ENCODE results near the gene TMEM143.
"Not testable (repeated sequence)": the region's sequence is repeated elsewhere in the genome, so short reads cannot be mapped to it uniquely, and the experiment has no call there.

Gene TMEM143

DNA sequence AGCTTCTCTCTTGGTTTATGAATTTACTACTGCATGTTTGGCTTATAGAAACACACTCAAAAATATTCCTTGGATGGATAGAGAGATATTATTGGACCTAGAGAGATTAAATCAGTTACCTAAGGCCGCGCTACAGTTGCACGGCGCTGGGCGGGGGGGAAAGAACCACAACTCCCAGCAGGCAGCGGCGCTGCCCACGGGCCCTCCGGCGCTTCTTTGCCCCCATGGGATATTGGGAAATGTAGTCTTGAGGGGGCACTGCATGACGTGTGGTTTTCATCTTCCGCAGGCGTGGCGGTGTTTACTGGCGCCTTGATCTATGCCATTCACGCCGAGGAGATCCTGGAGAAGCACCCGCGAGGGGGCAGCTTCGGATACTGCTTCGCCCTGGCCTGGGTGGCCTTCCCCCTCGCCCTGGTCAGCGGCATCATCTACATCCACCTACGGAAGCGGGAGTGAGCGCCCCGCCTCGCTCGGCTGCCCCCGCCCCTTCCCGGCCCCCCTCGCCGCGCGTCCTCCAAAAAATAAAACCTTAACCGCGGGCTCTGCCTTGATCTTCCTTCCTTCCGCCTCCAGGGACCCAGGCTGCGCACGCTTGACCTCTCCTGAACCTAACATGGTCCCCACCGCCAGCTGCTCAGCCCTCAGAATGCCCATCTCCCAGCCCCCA is 33.6 kb downstream of the TMEM143 start:
- no peak for DNase-seq (ENCODE audit: low read depth)

DNA sequence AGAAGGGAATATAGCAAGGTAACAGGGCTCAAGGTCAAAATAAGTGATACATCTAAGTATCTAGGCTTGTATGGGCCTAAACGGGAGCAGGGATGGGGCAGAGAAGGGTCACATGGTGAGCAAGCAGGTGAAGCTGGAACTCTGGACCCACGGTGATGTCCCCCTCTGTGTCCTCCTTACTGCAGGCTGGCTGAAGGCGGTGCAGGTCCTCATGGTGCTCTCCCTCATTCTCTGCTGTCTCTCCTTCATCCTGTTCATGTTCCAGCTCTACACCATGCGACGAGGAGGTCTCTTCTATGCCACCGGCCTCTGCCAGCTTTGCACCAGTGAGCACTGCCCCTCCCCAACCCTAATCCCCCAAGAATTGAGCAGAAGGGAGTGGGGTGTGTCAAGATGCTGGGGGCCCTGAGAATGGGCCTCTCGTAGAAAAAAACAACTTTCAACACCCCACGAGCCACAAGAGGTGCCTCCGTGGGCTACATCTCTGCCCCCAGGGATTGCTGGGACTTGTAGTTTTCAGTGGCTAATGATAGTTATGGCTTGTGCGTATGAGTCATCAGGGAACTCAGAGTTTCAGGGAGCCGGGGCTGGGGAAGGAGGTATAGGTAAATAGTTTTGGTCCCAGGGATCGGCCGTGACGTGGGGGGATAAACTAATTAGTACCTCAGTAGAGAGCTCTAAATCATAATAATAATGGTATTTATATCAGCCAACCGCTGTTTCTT is 34.4 kb downstream of the TMEM143 start:
- DNase-seq (ENCODE audit: low read depth), result no peak

DNA sequence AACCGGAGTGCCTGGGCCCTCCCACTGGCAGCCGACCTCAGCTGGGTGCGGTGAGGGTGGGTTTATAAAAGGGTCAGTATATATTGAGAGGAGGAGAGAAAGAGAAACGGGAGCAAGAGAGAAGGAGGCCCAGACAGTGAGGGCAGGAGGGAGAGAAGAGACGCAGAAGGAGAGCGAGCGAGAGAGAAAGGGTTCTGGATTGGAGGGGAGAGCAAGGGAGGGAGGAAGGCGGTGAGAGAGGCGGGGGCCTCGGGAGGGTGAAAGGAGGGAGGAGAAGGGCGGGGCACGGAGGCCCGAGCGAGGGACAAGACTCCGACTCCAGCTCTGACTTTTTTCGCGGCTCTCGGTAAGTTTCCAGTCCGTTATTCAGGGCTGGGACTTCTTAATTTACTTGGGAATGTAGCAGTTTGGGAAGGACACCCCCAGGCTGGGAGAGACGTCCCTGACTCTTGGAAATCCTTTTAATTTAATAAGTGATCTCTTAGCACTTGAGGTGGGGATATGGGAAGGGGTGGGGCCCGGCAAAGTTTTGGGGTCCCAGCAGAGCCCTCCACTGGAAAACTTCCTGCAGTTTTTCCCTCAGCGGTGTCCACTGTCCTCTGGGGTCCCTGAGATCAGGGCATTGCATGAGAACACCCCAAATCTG is 38.4 kb downstream of the TMEM143 start, which contains the start of gene EMP3:
EMP3 (plus strand) TSS at position 288 of the 646 bp plus-strand sequence. CDS start 1,293 bp downstream, outside the sequence.
- DNase-seq (ENCODE audit: low read depth), result peak; percentile 93

DNA sequence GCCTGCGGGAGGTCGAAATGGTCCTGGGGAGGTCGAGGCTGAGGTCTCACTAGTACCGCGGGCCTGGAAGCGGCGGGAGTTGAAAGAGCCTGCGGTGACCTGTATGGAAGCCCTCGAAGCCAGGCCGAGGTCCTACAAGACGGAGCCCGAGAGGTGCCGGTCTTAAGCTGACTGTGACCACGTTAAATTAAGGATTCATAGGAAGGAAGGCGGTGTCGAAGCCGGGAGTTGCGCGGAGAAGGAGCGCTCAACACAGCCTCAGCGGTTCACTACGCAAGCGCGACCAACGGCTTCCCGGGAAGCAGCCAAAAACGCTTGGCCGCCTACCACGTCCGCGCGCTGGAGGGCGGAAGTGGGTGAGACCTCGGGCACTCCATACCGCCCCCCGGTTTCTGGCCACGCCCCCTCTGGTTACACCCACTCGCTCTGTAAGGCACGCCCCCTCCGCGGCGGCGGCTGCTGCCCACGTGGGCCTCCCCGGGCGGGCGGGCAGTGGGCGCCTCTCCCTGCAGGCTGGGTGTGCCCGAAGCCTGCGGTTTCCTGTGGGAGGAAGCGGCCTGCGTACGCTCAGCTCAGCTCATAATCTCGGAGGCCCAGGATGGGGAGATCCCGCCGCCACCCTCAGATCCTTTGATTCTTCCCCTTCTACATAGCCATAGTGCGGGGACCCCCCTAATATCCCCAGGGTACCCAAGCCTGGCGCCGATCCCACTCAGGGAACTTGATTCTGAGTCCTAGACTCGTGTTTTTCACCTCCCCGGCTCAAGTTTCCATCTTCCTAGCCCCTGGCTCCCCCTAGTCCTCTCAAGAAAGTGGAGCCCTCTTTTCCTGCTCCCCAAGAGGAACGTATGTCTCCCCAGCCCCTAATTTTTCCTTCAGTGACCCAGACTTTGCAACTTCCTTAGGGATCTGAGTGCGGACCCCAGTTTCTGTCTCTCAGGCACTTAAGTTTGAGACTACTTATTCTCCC is 41.8 kb downstream of the TMEM143 start:
- peak; percentile 99 for DNase-seq (ENCODE audit: low read depth)

DNA sequence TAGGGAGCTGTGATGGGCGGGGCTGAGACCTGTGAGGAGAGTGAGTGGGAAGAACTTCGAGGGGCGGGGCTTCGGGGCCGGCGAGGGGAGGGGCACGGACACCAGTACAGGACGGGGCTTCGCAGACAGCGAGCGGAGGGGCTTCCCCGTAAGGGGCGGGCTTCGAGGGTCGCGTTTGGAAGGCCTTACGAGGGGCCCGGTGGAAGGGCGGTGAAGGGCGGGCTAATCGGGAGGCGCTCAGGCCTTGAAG is 42.4 kb downstream of the TMEM143 start:
- peak; percentile 77 for DNase-seq (ENCODE audit: low read depth)

DNA sequence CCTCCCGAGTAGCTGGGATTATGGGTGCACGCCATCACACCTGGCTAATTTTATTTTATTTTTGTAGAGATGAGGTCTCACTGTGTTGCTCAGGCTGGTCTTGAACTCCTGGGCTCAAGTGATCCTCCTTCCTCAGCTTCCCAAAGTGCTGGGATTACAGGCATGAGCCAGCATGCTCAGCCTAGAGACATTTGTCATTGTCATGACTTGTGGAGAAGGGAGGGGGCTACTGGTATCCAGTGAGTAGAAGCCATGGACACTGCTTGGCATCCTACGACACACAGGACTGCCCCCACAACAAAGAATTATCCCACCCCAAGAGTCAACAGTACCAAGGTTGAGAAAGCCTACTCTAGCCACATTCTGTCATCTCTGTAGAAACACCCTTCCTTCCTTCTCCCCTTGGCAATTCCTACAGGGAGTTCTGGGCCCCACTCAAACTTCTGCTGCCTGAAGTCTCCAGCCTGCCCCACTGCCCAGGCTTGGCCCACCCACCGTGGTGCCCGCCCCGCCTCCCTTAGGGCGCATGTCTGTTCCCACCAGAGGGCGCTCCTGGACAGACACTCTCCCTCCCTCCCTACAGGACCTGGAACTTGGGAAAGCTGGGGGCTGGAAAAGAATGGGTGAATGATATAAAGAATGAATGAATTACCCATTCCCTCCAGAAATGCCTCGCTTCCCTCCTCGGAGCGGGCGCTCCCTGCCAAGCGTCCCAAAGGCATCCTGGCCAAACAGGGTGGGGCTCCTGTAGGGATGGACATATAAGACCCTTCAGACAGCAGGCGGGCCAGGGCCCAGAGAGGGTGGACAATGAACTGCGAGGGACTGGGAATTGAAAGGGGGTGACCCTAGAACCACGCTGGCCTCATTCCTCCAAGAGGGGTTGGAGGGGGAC is 43.8 kb downstream of the TMEM143 start:
- peak; percentile 68 for DNase-seq (ENCODE audit: low read depth)

DNA sequence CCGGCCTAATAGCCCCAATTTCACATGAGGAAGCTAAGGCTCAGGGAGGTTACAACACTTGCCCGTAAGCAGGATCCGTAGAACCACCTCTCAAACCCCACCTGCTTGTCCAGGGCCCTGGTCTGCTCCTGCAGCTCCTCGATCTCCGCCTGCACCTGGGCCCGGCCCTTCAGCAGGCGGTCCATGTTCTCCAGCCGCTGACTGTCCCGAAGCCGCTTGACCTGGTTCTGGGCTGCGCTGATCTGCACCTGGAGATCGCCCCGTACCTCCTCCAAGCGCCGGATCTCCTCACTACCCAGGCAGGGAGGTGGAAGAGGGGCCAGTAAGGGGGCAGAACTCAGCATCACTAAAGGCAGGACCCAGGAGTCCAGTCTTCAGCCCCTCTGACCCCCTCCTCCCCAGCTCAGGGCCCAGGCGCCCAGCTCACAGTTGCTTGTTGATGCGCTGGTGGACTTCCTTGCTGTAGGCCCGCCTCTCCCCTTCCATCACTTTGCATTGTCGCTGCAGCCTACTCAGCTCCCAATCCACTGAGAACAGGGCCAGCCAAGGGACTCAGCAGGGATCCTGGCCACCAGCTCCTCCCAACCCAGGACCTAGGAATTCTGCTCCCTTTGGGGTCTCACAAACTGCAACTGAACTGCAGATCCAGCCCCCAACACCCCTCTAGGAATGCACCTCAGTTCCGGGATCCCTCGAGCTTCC is 45.3 kb downstream of the TMEM143 start:
- no peak for DNase-seq (ENCODE audit: low read depth)

DNA sequence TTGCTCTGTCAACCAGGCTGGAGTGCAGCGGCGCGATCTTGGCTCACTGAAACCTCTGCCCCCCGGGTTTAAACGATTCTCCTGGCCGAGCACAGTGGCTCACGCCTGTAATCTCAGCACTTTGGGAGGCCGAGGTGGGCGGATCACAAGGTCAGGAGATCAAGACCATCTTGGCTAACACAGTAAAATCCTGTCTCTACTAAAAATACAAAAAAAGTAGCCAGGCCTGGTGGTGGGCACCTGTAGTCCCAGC is 46.1 kb downstream of the TMEM143 start:
- DNase-seq (ENCODE audit: low read depth), result not testable (repeated sequence)

DNA sequence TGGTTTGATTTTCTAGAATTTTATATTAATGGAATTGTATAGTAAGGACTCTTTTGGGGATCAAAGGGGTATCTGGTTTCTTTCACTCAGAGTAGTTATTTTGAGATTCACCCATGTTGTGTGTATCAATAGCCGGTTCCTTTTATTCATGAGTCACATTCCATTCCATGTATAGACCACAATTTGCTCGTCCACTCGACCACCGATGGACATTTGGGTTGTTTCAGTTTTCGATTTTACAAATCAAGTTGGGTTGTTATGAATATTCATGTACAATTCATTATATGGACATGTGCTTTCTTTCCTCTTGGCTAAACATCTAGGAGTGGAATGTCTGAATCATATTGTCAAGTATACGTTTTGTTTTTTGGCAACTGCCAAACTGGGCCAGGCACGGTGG is 48.0 kb downstream of the TMEM143 start:
- DNase-seq (ENCODE audit: low read depth), result no peak

DNA sequence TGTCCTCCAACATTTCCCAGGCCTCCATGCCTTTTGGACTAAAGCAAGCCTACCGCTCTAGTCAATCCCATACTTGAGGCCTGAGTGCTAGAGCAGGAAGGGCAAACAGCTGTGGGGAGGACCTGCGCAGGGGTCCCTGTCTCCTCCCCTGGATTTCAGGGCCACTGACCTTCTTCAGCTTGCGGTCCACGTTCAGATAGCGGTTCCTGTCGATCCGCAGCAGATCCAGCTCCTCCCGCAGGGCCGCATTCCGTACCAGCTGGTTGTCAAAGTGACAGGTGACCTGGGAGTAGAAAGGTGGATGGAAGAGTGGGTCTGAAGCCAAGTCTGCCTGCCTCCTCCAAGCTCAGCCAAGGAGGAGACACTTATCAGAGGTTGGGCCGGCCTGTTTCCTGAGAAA is 52.4 kb downstream of the TMEM143 start:
- DNase-seq (ENCODE audit: low read depth), result no peak

DNA sequence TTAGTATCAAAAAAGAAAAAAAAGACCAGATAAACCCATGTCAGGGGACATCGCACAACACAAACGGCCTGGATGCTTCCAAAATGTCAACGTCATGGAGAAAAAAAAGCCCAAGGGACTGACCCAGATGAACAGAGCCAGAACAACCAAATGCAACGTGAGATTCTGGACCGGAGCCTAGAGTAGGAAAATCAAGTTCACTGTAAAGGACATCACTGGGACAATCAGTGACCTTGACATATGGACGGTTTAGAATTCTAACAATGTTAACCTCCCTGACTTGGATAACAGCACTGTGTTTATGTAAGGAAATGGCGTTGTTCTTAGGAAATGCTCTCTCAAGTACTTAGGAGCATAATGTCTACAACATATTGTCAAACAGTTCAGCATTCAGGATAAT is 53.5 kb downstream of the TMEM143 start:
- no peak for DNase-seq (ENCODE audit: low read depth)

DNA sequence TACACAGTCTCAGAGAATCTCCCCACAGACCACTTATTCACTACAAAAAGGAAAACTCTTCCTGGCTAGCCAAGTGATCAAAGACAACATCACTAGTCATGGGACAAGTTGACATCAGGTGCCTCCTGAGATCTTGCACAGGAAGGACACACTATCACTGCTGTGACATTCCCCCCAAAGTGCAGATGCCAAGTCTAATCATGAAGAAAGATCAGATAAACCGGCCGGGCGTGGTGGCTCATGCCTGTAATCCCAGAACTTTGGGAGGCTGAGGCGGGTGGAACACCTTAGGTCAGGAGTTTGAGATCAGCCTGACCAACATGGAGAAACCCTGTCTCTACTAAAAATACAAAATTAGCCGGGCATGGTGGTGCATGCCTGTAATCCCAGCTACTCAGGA is 54.0 kb downstream of the TMEM143 start:
- DNase-seq (ENCODE audit: low read depth), result not testable (repeated sequence)

DNA sequence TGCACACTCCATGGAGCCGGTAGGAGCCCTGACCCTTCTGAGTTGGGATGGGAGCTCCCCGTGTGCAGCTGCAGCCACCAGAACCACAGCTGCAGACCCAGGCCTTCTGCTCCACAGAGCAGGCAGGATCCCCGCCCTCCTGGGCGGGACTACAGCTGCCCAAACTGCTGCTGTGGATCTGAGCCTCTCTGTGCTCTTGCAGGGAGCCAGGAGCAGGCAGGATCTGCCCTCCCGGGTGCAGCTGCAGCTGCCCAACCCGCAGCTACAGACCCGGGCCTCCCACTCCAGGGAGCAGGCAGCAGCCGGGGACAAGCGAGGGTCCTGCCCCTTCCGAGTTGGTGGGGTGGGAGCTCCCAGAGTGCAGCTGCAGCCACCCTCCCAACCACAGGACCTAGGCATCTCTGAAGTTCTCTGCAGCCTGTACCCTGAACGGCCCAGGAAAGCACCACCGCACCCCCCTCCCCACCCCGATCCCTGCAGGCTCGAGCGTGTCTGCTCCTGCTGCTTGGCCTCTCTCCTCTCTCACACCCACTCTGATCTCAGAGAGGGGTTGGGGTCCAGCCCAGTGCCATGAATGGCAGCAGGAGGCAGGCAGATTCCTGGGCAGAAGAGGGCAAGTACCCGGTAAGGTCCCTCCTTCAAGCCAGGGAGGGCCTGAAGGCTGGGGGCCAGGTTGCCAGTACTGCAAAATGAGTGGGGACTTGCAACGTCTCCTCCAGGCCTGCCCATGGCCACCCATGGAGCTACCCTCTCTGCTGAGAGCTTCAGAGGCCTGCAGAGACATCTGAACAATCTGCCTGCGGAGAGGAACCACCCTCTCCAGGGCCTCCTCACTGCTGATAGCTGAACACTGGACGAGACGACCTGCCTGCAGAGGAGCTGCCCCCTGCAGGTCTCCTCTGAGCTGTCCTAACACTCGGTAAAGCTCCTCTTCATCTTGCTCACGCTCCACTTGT is 54.8 kb downstream of the TMEM143 start:
- DNase-seq (ENCODE audit: low read depth), result no peak

DNA sequence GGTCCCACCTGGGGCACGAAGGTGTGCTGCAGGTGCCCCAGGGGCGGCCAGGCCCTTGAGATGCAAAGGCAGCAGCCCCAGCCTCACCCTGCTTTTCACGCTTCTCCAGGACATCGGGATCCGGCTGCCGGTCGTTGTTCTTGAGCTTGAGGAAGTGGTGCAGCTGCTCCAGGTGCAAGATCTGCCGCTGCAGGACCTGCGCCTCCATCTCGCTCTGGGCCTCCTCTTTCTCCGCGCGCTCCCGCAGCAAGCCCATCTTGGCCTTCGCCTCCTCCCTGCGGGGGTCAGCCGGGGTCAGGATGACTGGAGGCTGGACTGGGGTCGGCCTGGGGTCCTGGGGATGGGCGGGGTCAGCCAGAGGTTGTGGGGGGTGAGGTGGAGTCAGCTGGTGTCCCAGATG is 59.9 kb downstream of the TMEM143 start:
- DNase-seq (ENCODE audit: low read depth), result no peak

DNA sequence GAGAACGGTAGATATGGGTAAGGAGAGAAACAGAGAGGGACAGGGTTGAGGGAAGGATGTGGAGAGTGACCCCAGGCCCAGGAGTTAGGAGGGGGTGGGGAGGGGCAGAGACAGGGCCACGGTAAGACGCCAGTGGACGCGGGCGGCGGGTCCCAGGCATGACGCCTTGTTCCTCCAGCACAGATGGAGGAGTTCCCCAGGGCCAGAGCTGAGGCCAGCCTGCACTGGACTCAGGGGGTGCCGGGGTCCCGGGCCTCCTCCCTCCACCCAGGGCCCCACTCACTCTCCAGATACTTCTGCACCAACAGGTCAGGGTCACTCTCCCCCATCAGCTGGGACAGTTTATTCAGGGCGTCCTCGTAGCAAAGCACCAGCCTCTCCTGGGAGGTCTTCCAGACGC is 60.4 kb downstream of the TMEM143 start:
- no peak for DNase-seq (ENCODE audit: low read depth)

DNA sequence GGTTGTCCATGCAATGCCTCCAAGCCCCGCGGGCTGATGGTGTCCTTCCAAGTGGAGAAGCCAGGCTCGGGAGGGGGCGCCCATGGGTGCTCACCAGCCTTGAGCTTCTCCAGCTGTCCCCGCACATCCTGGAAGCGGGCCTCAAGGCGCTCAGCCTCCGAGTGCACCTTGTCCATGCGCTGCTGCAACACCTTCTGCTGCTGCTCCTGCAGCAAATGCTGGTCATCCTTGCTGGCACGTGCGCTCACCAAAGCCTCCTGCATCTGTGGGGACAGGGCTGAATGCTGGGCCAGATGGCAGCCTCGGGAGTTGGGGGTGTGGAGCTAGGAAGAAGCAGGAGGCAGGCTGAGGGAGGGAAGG is 61.2 kb downstream of the TMEM143 start:
- no peak for DNase-seq (ENCODE audit: low read depth)

DNA sequence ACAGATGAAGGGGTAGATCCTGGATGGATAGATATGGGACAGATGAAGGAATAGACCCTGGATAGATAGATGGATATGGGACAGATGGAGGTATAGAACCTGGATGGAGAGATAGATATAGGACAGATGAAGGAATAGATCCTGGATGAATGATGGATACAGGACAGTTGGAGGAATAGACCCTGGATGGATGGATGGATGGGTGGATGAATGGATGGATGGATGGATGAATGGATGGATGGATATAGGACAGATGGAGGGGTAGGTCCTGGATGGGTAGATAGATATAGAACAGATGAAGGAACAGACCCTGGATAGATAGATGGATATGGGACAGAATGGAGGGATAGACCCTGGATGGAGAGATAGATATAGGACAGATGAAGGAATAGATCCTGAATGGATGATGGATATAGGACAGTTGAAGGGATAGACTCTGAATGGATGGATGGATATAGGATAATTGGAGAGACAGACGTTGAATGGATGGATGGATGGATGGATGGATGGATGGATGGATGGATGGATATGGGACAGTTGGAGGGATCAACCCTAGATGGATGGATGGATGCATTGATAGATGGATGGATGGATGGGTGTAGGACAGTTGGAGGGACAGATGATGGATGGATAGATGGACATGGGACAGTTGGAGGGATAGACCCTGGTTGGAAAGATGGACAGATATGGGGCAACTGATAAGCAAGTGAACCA is 61.7 kb downstream of the TMEM143 start:
- no peak for DNase-seq (ENCODE audit: low read depth)

DNA sequence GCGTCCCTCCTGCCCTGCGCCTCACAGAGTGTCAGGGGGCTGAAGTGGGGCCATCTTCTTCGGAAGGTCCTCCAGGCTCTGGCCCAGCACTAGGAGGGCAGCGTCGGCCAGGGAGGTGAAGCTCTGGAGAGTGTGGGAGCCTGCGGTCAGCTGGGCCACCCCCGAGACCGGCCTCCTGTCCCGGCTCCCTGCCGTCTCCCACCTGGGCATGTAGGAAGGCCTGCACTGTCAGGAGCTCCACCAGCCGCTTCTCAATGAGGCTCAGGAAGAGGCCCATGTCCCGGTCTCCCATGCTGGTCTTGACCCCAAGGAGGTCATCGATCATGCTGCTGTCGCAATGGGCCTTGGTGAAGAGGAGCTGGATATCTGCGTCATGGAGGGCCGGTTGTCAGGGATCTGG is 65.8 kb downstream of the TMEM143 start:
- no peak for DNase-seq (ENCODE audit: low read depth)
